ENCODE results near the gene BCL3. TPM values are rescaled to one million over a fixed set of nuclear protein-coding genes. Genes with fewer than 3 reads are reported as not detected.
A peak's percentile ranks its signal among the peaks of the same experiment; 100 is the strongest.

The BCL3 gene, protein sequence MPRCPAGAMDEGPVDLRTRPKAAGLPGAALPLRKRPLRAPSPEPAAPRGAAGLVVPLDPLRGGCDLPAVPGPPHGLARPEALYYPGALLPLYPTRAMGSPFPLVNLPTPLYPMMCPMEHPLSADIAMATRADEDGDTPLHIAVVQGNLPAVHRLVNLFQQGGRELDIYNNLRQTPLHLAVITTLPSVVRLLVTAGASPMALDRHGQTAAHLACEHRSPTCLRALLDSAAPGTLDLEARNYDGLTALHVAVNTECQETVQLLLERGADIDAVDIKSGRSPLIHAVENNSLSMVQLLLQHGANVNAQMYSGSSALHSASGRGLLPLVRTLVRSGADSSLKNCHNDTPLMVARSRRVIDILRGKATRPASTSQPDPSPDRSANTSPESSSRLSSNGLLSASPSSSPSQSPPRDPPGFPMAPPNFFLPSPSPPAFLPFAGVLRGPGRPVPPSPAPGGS
- total RNA-seq (2016; rRNA removed; fragmentation: Illumina TruSeq; extraction: Trizol) (2.0 and 4.0 TPM in 2 replicates), polyA plus RNA-seq (2011; rRNA removed) (2.3 and 2.6 TPM in 2 replicates), polyA minus RNA-seq (2011; rRNA and poly(A)+ RNA removed; ENCODE audit: low replicate concordance) (5.3 and 5.6 TPM in 2 replicates), Bru-seq, nascent RNA (percentile 65 among the genes with signal in this experiment), BruChase-seq, experiment 1, labeled RNA remaining after a 6-hour chase (percentile 76 among the genes with signal in this experiment), BruChase-seq, experiment 2, labeled RNA remaining after a 2-hour chase (percentile 72 among the genes with signal in this experiment)
- 4.5 and 8.9 TPM in 2 replicates for total RNA-seq (2016; cell fraction: cytosol; rRNA removed; fragmentation: Illumina TruSeq; extraction: Trizol; ENCODE audit: low read depth)
- 1.9 and 4.2 TPM in 2 replicates for total RNA-seq (2016; cell fraction: insoluble cytoplasmic fraction; rRNA removed; fragmentation: Illumina TruSeq; extraction: Trizol)
- total RNA-seq (2016; cell fraction: membrane; rRNA removed; fragmentation: Illumina TruSeq; extraction: Trizol): 8.2 and 10.1 TPM in 2 replicates
- 3.1 and 4.6 TPM in 2 replicates for total RNA-seq (2016; cell fraction: nucleus; rRNA removed; fragmentation: Illumina TruSeq; extraction: Trizol)
- polyA plus RNA-seq (2011; cell fraction: cytosol; rRNA removed): 1.8 and 3.4 TPM in 2 replicates
- polyA plus RNA-seq (2011; cell fraction: nucleus; rRNA removed): 23.1 and 29.5 TPM in 2 replicates
- 6.8 and 9.9 TPM in 2 replicates for polyA plus RNA-seq (2012)
- 13.0 TPM in 2 replicates for polyA plus RNA-seq (2016; cell fraction: cytosol; fragmentation: Illumina TruSeq; extraction: Trizol; ENCODE audit: low read depth)
- 8.2 and 12.0 TPM in 2 replicates for polyA plus RNA-seq (2016; cell fraction: insoluble cytoplasmic fraction; fragmentation: Illumina TruSeq; extraction: Trizol; ENCODE audit: low read depth)
- polyA plus RNA-seq (2016; cell fraction: membrane; fragmentation: Illumina TruSeq; extraction: Trizol; ENCODE audit: low read depth): 18.9 and 20.6 TPM in 2 replicates
- 17.9 and 18.7 TPM in 2 replicates for polyA plus RNA-seq (2016; cell fraction: nucleus; fragmentation: Illumina TruSeq; extraction: Trizol; ENCODE audit: insufficient read depth, low read depth)
- 4.7 and 5.7 TPM in 2 replicates for polyA minus RNA-seq (2011; cell fraction: cytosol; rRNA and poly(A)+ RNA removed)
- 3.2 and 4.1 TPM in 2 replicates for polyA minus RNA-seq (2011; cell fraction: nucleus; rRNA and poly(A)+ RNA removed)
- long read RNA-seq, experiment 1, partial matches to known transcripts: 3 of 6 reads
- long read RNA-seq, experiment 1, other reads (novel, unspliced or antisense): 1 of 6 reads
- long read RNA-seq, experiment 2, transcript BCL3-201 (9 exons, 2,038 nt): major isoform, 34 of 52 reads
- long read RNA-seq, experiment 2, partial matches to known transcripts: 12 of 52 reads
- long read RNA-seq, experiment 2, other reads (novel, unspliced or antisense): 5 of 52 reads

DNA sequence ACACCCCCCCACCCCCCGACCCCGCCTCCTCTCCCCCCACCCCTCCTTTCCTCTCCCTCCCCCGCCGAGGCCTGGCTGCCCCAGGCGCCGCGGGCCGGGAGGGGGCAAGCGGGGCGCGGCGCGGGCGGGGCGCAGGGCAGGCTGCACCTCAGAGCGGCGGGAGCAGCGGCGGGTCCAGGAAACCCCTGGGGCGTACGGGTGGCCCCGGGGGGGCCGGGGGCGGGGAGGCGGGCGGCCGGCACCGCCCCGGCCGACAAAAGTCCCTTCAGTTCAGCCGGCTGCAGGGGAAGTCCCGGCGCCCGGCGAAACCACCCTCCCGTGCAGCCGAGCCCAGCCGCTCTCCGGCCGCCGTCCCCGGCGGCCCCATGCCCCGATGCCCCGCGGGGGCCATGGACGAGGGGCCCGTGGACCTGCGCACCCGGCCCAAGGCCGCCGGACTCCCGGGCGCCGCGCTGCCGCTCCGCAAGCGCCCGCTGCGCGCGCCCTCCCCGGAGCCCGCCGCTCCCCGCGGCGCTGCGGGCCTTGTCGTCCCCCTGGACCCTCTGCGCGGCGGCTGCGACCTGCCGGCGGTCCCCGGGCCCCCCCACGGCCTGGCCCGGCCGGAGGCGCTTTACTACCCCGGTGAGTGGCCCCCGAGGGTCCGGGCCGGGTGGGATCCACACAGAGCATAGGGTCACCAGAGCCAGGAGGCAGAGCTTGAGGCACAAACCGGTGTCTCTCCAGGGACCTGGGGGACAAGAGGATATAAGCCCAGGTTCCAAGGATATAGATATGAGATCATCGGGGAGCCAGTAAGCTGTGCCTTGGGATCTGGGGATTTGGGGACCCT is at the start of gene BCL3:
BCL3 (plus strand) TSS at position 283 of the 829 bp plus-strand sequence; CDS start at position 366, 83 bp downstream.
- peak within 1 kb of the TSS; percentile 50 for H2AFZ ChIP-seq (ENCODE audit: low read length)
- in situ Hi-C loops (cut with HindIII; ENCODE audit: extremely low pct_ligation_motif_present, low pct_unique_long_range_greater_than_20kb): no loop called here
- POLR2A ChIA-PET: interaction anchor here (0.6 to 1.7 kb wide), 8 partner anchors 13 to 31 kb away, joined by 3 to 9 read pairs (median 5); no protein-coding TSS in a partner anchor
- H3K79me2 ChIP-seq (ENCODE audit: insufficient read depth, low read length): peaks cover 16% of the 10 kb centered on the region
- H3K27me3 ChIP-seq (ENCODE audit: control insufficient read depth in 1 of 2, insufficient read depth in 2 of 2, low read length in 2 of 2): no peaks in the 10 kb centered on the region; a peak in 1 of 5 replicates
- H3K9me3 ChIP-seq (ENCODE audit: low read length): no peaks in the 10 kb centered on the region
- peak within 1 kb of the TSS; percentile 89 for H3K9ac ChIP-seq (ENCODE audit: insufficient read depth, low read depth, low read length)
- H3K4me2 ChIP-seq (ENCODE audit: low read depth, low read length): peak within 1 kb of the TSS; percentile 87
- peak within 1 kb of the TSS; percentile 71 to 97 (median 79) for H3K4me3 ChIP-seq (replicated peaks in 1 of 3; ENCODE audit: insufficient read depth in 1 of 3, low read depth in 2 of 3, low read length in 3 of 3)
- 1% methylated on average over 23 of the region's 88 CpGs for WGBS (ENCODE audit: low lambda C conversion rate)
- H3K27ac ChIP-seq (ENCODE audit: extremely low read length, insufficient read depth, low read length): peak within 1 kb of the TSS; percentile 95
- peak; percentile 42 for ATAC-seq
- FAIRE-seq: no peak
- CTCF ChIA-PET (ENCODE audit: low intra/inter-chr PET ratio, low total read pairs): no interaction called here
- H3K4me1 ChIP-seq (ENCODE audit: insufficient read depth, low read length): peaks cover 81% of the 10 kb centered on the region
- H4K20me1 ChIP-seq (ENCODE audit: insufficient read depth, low read length): no peaks in the 10 kb centered on the region
- no TSS peak for BruUV-seq (replicated peaks)
- no peak for DNase-seq (ENCODE audit: low spot score)
- intact Hi-C loops (cut with micrococcal nuclease; ENCODE audit: unreplicated experiment): no loop called here
- H3K36me3 ChIP-seq (replicated peaks in 1 of 2; ENCODE audit: control insufficient read depth in 1 of 2, insufficient read depth in 2 of 2, low read length in 2 of 2): peaks cover 1 to 6% of the 10 kb centered on the region in 2 experiments; a peak in 3 of 5 replicates
- TF ChIP-seq, protein P1, sequence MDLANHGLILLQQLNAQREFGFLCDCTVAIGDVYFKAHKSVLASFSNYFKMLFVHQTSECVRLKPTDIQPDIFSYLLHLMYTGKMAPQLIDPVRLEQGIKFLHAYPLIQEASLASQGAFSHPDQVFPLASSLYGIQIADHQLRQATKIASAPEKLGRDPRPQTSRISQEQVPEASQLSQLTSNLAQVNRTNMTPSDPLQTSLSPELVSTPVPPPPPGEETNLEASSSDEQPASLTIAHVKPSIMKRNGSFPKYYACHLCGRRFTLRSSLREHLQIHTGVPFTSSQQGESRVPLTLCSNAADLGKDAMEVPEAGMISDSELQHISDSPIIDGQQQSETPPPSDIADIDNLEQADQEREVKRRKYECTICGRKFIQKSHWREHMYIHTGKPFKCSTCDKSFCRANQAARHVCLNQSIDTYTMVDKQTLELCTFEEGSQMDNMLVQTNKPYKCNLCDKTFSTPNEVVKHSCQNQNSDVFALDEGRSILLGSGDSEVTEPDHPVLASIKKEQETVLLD (CRISPR knock-in tag; IDR thresholded peaks at IDR 0.05; ENCODE audit: low read depth): peak; percentile 88
- TF ChIP-seq ZNF34 (CRISPR knock-in tag; IDR thresholded peaks at IDR 0.05; ENCODE audit: borderline replicate concordance) (0 out of 2 replicates have a peak, but pooled peaks have one; percentile 47), EP300 (IDR thresholded peaks at IDR 0.05; ENCODE audit: low read depth in 2 of 2, low read length in 2 of 2) (peak; percentile 66 to 89), EP300 (CRISPR knock-in tag; IDR thresholded peaks at IDR 0.05; ENCODE audit: borderline replicate concordance) (no peak), SOX13 (IDR thresholded peaks at IDR 0.05) (no peak), SOX13 (CRISPR knock-in tag; conservative IDR thresholded peaks at IDR 0.05 in 1 of 2, IDR thresholded peaks at IDR 0.05 in 1 of 2) (no peak), HNRNPLL (IDR thresholded peaks at IDR 0.05; ENCODE audit: low read depth, low read length, poor library complexity, severe bottlenecking) (peak; percentile 28), ARNTL (CRISPR knock-in tag; IDR thresholded peaks at IDR 0.05) (0 out of 2 replicates have a peak, but pooled peaks have one; percentile 23)
- TF ChIP-seq, protein P2, sequence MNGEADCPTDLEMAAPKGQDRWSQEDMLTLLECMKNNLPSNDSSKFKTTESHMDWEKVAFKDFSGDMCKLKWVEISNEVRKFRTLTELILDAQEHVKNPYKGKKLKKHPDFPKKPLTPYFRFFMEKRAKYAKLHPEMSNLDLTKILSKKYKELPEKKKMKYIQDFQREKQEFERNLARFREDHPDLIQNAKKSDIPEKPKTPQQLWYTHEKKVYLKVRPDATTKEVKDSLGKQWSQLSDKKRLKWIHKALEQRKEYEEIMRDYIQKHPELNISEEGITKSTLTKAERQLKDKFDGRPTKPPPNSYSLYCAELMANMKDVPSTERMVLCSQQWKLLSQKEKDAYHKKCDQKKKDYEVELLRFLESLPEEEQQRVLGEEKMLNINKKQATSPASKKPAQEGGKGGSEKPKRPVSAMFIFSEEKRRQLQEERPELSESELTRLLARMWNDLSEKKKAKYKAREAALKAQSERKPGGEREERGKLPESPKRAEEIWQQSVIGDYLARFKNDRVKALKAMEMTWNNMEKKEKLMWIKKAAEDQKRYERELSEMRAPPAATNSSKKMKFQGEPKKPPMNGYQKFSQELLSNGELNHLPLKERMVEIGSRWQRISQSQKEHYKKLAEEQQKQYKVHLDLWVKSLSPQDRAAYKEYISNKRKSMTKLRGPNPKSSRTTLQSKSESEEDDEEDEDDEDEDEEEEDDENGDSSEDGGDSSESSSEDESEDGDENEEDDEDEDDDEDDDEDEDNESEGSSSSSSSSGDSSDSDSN (CRISPR knock-in tag; IDR thresholded peaks at IDR 0.05): peak; percentile 65; the same call in 1 of the 2 replicates
